ENCODE data around the gene PPP1R37. TPM values are rescaled to one million over a fixed set of nuclear protein-coding genes. Genes with fewer than 3 reads are reported as not detected.

PPP1R37 gene
- total and polyA plus RNA-seq, 2 donors (not counting 3 experiments of a cell fraction or from before 2014, with no cell fraction given) = 16.2 to 27.1 TPM

GRCh38 chr19:45147835-45148676, 55.1 kb downstream of the PPP1R37 start:
- Histone ChIP-seq H3K27me3 (ENCODE audit: control insufficient read depth in 2 of 2, insufficient read depth in 2 of 2, low read length in 2 of 2) (peaks cover 6 to 13% of the 10 kb centered on the region in 2 experiments), H3K4me3 (replicated peaks in 1 of 3; ENCODE audit: insufficient read depth in 1 of 3, low read depth in 1 of 3, low read length in 3 of 3) (no peak overlapping the region), H2AFZ (ENCODE audit: low read depth, low read length) (no peak overlapping the region), H3K27ac (ENCODE audit: insufficient read depth, low read depth, low read length) (no peak overlapping the region), H3K4me1 (ENCODE audit: control insufficient read depth, extremely low read depth, insufficient read depth, low read length) (peaks cover 4% of the 10 kb centered on the region), H3K79me2 (ENCODE audit: control insufficient read depth, insufficient read depth, low read length) (no peaks in the 10 kb centered on the region), H3K9ac (replicated peaks; ENCODE audit: extremely low read depth, insufficient read depth, low read length) (no peak overlapping the region), H3K9me1 (replicated peaks; ENCODE audit: control insufficient read depth, extremely low read depth, insufficient read depth, low read length) (no peaks in the 10 kb centered on the region), H3K4me2 (ENCODE audit: insufficient read depth, low read length) (no peak overlapping the region), H4K20me1 (replicated peaks; ENCODE audit: control insufficient read depth, extremely low read depth, insufficient read depth, low read length) (no peaks in the 10 kb centered on the region), H3K36me3 (ENCODE audit: control insufficient read depth in 2 of 2, extremely low read depth in 1 of 2, insufficient read depth in 2 of 2, low read length in 2 of 2) (peaks cover 0 to 6% of the 10 kb centered on the region in 2 experiments), H3K9me3 (replicated peaks; ENCODE audit: control insufficient read depth, insufficient read depth, low read length) (no peaks in the 10 kb centered on the region)
- BruUV-seq (replicated peaks) = no TSS peak
- dilution Hi-C loops (cut with MboI; ENCODE audit: extremely low pct_ligation_motif_present, low sequenced_read_pairs) = no loop called here
- POLR2A ChIA-PET = no interaction called here
- CTCF ChIA-PET = interaction anchor here (1.7 kb wide), 1 partner anchor 17 kb away, joined by 7 read pairs; no protein-coding TSS in a partner anchor
- intact Hi-C loops (cut with micrococcal nuclease) = no loop called here
- FAIRE-seq (no peak), DNase-seq (ENCODE audit: low read depth, low spot score) (no peak)
- TF ChIP-seq EZH2 (IDR thresholded peaks at IDR 0.05; ENCODE audit: borderline replicate concordance, low read depth, low read length, severe bottlenecking) (no peak), JUN (IDR thresholded peaks at IDR 0.05; ENCODE audit: borderline replicate concordance, insufficient read depth, insufficient read length, low read depth) (no peak), MYC (IDR thresholded peaks at IDR 0.05; ENCODE audit: low read depth, low read length) (no peak), GATA2 (IDR thresholded peaks at IDR 0.05; ENCODE audit: insufficient read depth, insufficient read length, low read depth, low read length) (no peak), POLR2A (IDR thresholded peaks at IDR 0.05; ENCODE audit: low read depth, low read length) (no peak), FOS (IDR thresholded peaks at IDR 0.05; ENCODE audit: borderline replicate concordance, insufficient read depth, low read length) (no peak), POLR2AphosphoS5 (IDR thresholded peaks at IDR 0.05; ENCODE audit: insufficient read depth, low read depth, low read length) (no peak)
- TF ChIP-seq, protein P1, sequence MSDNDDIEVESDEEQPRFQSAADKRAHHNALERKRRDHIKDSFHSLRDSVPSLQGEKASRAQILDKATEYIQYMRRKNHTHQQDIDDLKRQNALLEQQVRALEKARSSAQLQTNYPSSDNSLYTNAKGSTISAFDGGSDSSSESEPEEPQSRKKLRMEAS (IDR thresholded peaks at IDR 0.05; ENCODE audit: insufficient read depth, insufficient read length) = no peak
- TF ChIP-seq, protein P2, sequence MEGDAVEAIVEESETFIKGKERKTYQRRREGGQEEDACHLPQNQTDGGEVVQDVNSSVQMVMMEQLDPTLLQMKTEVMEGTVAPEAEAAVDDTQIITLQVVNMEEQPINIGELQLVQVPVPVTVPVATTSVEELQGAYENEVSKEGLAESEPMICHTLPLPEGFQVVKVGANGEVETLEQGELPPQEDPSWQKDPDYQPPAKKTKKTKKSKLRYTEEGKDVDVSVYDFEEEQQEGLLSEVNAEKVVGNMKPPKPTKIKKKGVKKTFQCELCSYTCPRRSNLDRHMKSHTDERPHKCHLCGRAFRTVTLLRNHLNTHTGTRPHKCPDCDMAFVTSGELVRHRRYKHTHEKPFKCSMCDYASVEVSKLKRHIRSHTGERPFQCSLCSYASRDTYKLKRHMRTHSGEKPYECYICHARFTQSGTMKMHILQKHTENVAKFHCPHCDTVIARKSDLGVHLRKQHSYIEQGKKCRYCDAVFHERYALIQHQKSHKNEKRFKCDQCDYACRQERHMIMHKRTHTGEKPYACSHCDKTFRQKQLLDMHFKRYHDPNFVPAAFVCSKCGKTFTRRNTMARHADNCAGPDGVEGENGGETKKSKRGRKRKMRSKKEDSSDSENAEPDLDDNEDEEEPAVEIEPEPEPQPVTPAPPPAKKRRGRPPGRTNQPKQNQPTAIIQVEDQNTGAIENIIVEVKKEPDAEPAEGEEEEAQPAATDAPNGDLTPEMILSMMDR (IDR thresholded peaks at IDR 0.05; ENCODE audit: extremely low read depth in 1 of 2, insufficient read depth in 1 of 2, low read depth in 1 of 2, low read length in 2 of 2) = no peak

All from endothelial cell of umbilical vein (primary cell).